Activated naive CD4-positive, alpha-beta T cell treated with anti-CD3 and anti-CD28 coated beads for 36 hours (primary cell): Measurements from ENCODE around the gene CCNB1. TPM values are rescaled to one million over a fixed set of nuclear protein-coding genes. Genes with fewer than 3 reads are reported as not detected.
"Not testable (repeated sequence)": the region's sequence is repeated elsewhere in the genome, so short reads cannot be mapped to it uniquely, and the experiment has no call there.

ENCODE experiments used
- CTCF ChIA-PET: fragments of 350-600 bp; sonication (Branson Sonifier 250); formaldehyde crosslinking; loops from one replicate; lab custom pipeline; 2021; ENCODE audit warnings: antibody characterized with exemption; lab: Charles Lee
- DNase-seq: peaks from one replicate; pipeline ENCODE4 v3.0.0-alpha.2; 2020
- H3K27ac Mint-ChIP-seq: one replicate; pipeline ENCODE4 v1.8.0; 2021; ENCODE audit warnings: mild to moderate bottlenecking, mixed read lengths
- H3K27me3 Mint-ChIP-seq: one replicate; pipeline ENCODE4 v1.8.0; 2021; ENCODE audit warnings: low read depth, mixed read lengths
- H3K36me3 Mint-ChIP-seq: one replicate; pipeline ENCODE4 v1.8.0; 2021; ENCODE audit warnings: low read depth, mixed read lengths
- H3K4me1 Mint-ChIP-seq: one replicate; pipeline ENCODE4 v1.8.0; 2021; ENCODE audit warnings: low read depth, mixed read lengths
- H3K4me3 Mint-ChIP-seq: one replicate; pipeline ENCODE4 v1.8.0; 2021; ENCODE audit warnings: mild to moderate bottlenecking, moderate library complexity, mixed read lengths
- H3K9me3 Mint-ChIP-seq: one replicate; pipeline ENCODE4 v1.8.0; 2021; ENCODE audit warnings: mixed read lengths
- intact Hi-C: fragments of 100-400 bp; cut with micrococcal nuclease; formaldehyde crosslinking; loops from one replicate; pipeline ENCODE4 v1.15.1; 2023
- total RNA-seq, 2 experiments: library from RNA; stranded (reverse); gene quantifications; one replicate each; pipeline ENCODE4 v1.2.3, GENCODE V29; 2021

Gene CCNB1
- total RNA-seq, 2 experiments from 2014 or later: 209 to 211 TPM

DNA sequence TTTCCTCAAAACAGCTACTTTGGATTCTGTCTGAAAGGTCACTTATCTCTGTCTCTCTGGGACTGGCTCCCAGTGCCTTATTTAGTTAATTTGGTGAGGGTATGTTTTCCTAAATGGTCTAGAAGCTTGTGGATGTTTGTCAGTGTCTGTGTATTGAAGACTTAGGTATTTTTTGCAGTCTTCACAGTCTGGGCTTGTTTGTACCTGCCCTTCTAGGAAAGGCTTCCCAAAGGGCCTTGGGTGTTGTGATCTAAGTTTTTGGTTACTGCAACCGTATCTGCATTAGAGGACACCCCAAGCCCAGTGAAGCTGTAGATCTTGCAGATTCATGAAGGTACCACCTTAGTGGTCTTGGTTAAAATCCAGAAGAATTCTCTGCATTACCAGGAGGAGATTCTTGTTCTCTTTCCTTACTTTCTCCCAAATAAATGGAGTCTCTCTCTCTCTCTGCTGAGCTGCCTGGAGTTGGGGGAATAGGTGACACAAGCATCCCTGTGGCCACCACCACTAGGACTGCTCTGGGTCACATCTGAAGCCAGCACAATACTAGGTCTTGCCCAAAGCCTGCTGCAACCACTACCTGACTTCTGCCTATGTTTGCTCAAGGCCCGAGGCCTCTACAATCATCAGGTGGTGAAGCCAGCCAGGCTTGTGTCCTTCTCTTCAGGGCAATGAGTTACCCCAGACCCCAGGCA is 17.8 kb upstream of the CCNB1 start:
- H3K9me3 Mint-ChIP-seq: no peaks in the 10 kb centered on the region
- H3K36me3 Mint-ChIP-seq: no peaks in the 10 kb centered on the region
- no peaks in the 10 kb centered on the region for H3K4me1 Mint-ChIP-seq
- intact Hi-C loops: no loop called here
- CTCF ChIA-PET: no interaction called here
- H3K27ac Mint-ChIP-seq: no peak overlapping the region
- H3K4me3 Mint-ChIP-seq: no peak overlapping the region
- no peaks in the 10 kb centered on the region for H3K27me3 Mint-ChIP-seq
- DNase-seq: no peak

DNA sequence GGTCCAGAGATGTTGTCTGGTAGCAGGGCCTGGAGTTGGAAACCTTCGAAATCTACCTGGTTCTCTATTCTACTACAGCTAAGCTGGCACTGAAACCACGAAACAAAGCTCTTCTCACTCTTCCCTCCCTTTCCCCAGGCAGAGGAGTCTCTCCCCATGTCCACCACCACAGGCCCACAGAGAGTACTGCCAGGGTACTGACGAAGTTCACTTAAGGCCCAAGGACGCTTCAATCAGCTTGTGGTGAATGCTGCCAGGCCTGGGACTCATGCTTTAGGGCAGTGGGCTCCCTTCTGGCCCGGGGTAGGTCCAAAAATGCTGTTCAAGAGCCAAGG is 17.3 kb upstream of the CCNB1 start:
- H3K27me3 Mint-ChIP-seq: no peaks in the 10 kb centered on the region
- DNase-seq: no peak
- CTCF ChIA-PET: no interaction called here
- no peak overlapping the region for H3K27ac Mint-ChIP-seq
- H3K4me1 Mint-ChIP-seq: no peaks in the 10 kb centered on the region
- H3K9me3 Mint-ChIP-seq: no peaks in the 10 kb centered on the region
- H3K36me3 Mint-ChIP-seq: no peaks in the 10 kb centered on the region
- no peak overlapping the region for H3K4me3 Mint-ChIP-seq
- intact Hi-C loops: no loop called here

DNA sequence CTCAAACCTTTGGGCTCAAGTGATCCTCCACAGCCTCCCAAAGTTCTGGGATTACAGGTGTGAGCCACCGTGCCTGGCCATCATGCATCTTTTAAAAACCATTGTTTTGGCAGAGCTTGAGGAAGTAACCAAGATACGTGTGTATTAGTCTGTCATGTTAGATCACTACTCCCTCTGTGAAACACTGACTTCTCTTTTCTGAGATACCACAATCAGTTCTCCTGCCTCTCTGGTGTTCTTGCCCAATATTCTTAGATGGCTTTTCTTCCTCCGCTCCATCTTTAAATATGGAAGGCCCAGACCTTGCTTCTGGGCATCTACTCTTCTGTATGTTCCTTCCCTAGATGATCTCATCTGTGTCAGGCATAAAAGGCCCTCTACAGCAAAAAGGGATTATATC is 14.2 kb upstream of the CCNB1 start:
- no peaks in the 10 kb centered on the region for H3K9me3 Mint-ChIP-seq
- intact Hi-C loops: no loop called here
- no peaks in the 10 kb centered on the region for H3K27me3 Mint-ChIP-seq
- CTCF ChIA-PET: interaction anchor here (0.6 kb wide), 2 partner anchors 106 to 182 kb away, joined by 3 read pairs; no protein-coding TSS in a partner anchor
- no peaks in the 10 kb centered on the region for H3K36me3 Mint-ChIP-seq
- no peak for DNase-seq
- no peak overlapping the region for H3K27ac Mint-ChIP-seq
- no peak overlapping the region for H3K4me3 Mint-ChIP-seq
- H3K4me1 Mint-ChIP-seq: no peaks in the 10 kb centered on the region

DNA sequence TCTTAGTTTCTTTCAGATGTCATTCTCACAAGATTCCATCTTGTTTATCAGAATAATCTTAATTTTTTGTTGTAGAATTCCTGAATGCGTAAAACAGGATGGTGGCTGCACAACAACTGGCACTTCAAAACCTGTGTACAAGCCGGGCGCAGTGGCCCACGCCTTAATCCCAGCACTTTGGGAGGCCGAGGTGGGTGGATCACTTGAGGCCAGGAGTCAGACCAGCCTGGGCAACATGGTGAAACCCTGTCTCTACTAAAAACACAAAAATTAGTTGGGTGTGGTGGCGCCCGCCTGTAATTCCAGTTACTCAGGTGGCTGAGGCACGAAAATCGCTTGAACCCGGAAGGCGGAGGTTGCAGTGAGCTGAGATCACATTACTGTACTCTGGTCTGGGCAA is 10.5 kb upstream of the CCNB1 start:
- intact Hi-C loops: no loop called here
- DNase-seq: no peak
- CTCF ChIA-PET: interaction anchor here (0.6 kb wide), 1 partner anchor 90 kb away, joined by 3 read pairs; no protein-coding TSS in a partner anchor
- H3K27ac Mint-ChIP-seq: no peak overlapping the region
- no peaks in the 10 kb centered on the region for H3K4me1 Mint-ChIP-seq
- no peak overlapping the region for H3K4me3 Mint-ChIP-seq
- H3K27me3 Mint-ChIP-seq: no peaks in the 10 kb centered on the region
- H3K36me3 Mint-ChIP-seq: no peaks in the 10 kb centered on the region
- H3K9me3 Mint-ChIP-seq: no peaks in the 10 kb centered on the region

DNA sequence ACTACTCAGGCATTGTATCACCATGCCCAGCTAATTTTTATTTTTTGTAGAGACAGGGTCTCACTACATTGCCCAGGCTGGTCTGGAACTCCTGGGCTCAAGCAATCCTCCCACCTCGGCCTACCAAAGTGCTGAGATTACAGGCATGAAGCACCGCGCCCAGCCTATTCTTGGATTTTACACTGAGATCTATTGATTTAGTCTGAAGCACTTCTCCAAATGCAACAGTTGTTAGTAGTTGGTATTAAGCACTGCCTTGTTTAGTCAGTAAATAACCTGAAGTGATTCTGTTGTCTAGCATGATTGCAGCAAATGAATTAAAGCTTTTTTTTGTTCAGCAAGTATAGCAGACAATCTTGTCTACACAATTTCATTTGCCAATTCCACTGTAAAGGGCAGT is 8.9 kb upstream of the CCNB1 start:
- H3K27ac Mint-ChIP-seq: no peak overlapping the region
- CTCF ChIA-PET: interaction anchor here (0.6 to 1.6 kb wide), 2 partner anchors 16 to 64 kb away, joined by 3 to 4 read pairs; partner anchors contain the start of gene SLC30A5
- no peaks in the 10 kb centered on the region for H3K27me3 Mint-ChIP-seq
- no peaks in the 10 kb centered on the region for H3K9me3 Mint-ChIP-seq
- no peak for DNase-seq
- H3K4me1 Mint-ChIP-seq: no peaks in the 10 kb centered on the region
- no peaks in the 10 kb centered on the region for H3K36me3 Mint-ChIP-seq
- H3K4me3 Mint-ChIP-seq: no peak overlapping the region
- intact Hi-C loops: no loop called here

DNA sequence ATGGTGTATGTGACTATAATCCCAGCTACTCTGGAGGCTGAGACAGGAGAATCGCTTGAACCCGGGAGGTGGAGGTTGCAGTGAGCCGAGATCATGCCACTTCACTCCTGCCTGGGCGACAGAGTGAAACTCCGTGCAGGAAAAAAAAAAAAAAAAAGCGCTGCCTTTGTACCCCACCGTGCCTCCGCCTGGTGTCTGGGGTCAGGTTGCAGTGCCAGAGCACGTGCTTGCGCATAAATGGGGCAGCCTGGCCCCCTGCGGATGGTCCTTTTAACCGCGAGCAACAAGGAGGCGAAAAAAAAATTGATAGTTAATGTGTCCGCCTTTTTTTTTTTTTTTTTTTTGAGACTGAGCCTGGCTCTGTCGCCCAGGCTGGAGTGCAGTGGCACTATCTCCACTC is 6.3 kb upstream of the CCNB1 start:
- no peaks in the 10 kb centered on the region for H3K4me1 Mint-ChIP-seq
- H3K36me3 Mint-ChIP-seq: no peaks in the 10 kb centered on the region
- CTCF ChIA-PET: interaction anchor here (0.6 kb wide), 1 partner anchor 178 kb away, joined by 3 read pairs; no protein-coding TSS in a partner anchor
- no peak overlapping the region for H3K4me3 Mint-ChIP-seq
- H3K27ac Mint-ChIP-seq: no peak overlapping the region
- H3K9me3 Mint-ChIP-seq: no peaks in the 10 kb centered on the region
- no peak for DNase-seq
- H3K27me3 Mint-ChIP-seq: no peaks in the 10 kb centered on the region
- intact Hi-C loops: no loop called here

DNA sequence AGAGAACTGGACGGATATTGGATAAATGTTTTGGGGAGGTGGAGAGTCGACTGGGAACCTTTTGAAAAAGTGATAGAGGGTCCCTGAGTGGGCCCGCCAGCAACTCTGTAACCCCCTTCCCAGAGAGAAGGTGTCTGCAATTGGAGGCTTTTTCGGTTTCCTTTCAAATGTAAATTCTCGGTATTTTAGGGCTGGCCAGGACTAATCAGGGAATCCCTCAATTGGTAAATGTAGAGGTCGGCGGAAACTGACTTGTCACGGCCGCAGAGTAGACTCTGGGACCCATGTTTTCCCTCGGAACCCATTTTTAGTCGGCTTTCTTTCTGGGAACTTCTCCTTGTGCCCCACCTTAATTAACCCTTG is 524 bp downstream of the CCNB1 start:
- peak; percentile 10 for DNase-seq
- H3K27ac Mint-ChIP-seq: peak overlapping the region; percentile 87
- H3K36me3 Mint-ChIP-seq: peaks cover 37% of the 10 kb centered on the region
- peak overlapping the region; percentile 95 for H3K4me3 Mint-ChIP-seq
- H3K4me1 Mint-ChIP-seq: peaks cover 20% of the 10 kb centered on the region
- H3K27me3 Mint-ChIP-seq: no peaks in the 10 kb centered on the region
- no peaks in the 10 kb centered on the region for H3K9me3 Mint-ChIP-seq
- CTCF ChIA-PET: interaction anchor here (0.7 to 1.0 kb wide), 2 partner anchors 17 to 950 kb away, joined by 3 to 4 read pairs; no protein-coding TSS in a partner anchor
- intact Hi-C loops: loop anchor here (1.0 to 2.0 kb wide), 7 partner anchors 22 to 202 kb away; partner anchors contain the start of genes AK6, CDK7, CENPH and RAD17

DNA sequence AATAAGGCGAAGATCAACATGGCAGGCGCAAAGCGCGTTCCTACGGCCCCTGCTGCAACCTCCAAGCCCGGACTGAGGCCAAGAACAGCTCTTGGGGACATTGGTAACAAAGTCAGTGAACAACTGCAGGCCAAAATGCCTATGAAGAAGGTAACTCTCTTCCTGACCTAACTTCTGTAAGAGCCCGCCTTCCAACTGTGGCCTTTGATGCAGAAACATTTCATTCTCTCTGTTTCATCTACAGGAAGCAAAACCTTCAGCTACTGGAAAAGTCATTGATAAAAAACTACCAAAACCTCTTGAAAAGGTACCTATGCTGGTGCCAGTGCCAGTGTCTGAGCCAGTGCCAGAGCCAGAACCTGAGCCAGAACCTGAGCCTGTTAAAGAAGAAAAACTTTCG is 979 bp downstream of the CCNB1 start:
- H3K9me3 Mint-ChIP-seq: no peaks in the 10 kb centered on the region
- intact Hi-C loops: loop anchor here (1.0 to 2.0 kb wide), 7 partner anchors 21 to 201 kb away; partner anchors contain the start of genes AK6, CDK7, CENPH and RAD17
- no peaks in the 10 kb centered on the region for H3K27me3 Mint-ChIP-seq
- CTCF ChIA-PET: interaction anchor here (0.7 kb wide), 1 partner anchor 951 kb away, joined by 3 read pairs; no protein-coding TSS in a partner anchor
- peak overlapping the region; percentile 95 for H3K4me3 Mint-ChIP-seq
- H3K36me3 Mint-ChIP-seq: peaks cover 41% of the 10 kb centered on the region
- peak overlapping the region; percentile 87 for H3K27ac Mint-ChIP-seq
- no peak for DNase-seq
- peaks cover 20% of the 10 kb centered on the region for H3K4me1 Mint-ChIP-seq

DNA sequence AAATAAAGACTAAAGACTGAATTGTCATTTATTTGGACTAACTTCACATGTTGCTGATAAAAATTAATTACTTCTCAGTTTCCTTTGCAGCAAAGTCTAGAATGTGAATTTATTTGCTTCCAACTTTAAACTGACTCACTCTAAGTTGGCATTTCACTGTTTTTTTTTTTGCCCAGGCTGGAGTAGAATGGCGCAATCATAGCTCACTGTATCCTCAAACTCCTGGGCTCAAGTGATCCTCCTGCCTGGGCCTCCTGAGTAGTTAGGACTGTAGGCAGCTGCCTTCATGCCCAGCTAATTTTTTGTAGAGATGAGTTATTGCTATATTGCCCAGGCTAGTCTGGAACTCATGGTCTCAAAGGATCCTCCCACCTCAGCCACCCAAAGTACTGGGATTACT is 3.5 kb downstream of the CCNB1 start:
- Mint-ChIP-seq H3K27ac (no peak overlapping the region), H3K9me3 (no peaks in the 10 kb centered on the region), H3K4me1 (peaks cover 20% of the 10 kb centered on the region), H3K36me3 (peaks cover 63% of the 10 kb centered on the region), H3K4me3 (no peak overlapping the region), H3K27me3 (no peaks in the 10 kb centered on the region)
- intact Hi-C loops: no loop called here
- DNase-seq: no peak
- CTCF ChIA-PET: no interaction called here

DNA sequence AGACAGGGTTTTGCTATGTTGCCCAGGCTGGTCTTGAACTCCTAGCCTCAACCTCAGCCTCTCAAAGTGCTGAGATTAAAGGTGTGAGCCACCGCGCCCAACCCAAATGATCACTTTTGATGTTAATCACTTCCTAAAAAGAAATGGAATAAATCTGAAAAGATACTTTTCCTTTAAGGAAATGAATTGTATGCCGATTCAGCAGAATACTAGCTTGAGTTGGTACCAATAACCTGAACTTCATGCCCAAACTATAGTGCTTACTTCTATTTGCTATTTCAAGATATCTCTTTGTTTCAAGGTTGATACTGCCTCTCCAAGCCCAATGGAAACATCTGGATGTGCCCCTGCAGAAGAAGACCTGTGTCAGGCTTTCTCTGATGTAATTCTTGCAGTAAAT is 4.0 kb downstream of the CCNB1 start:
- Mint-ChIP-seq H3K27ac (no peak overlapping the region), H3K36me3 (peaks cover 65% of the 10 kb centered on the region), H3K4me1 (peaks cover 17% of the 10 kb centered on the region), H3K27me3 (no peaks in the 10 kb centered on the region), H3K4me3 (no peak overlapping the region), H3K9me3 (no peaks in the 10 kb centered on the region)
- intact Hi-C loops: no loop called here
- CTCF ChIA-PET: no interaction called here
- no peak for DNase-seq

DNA sequence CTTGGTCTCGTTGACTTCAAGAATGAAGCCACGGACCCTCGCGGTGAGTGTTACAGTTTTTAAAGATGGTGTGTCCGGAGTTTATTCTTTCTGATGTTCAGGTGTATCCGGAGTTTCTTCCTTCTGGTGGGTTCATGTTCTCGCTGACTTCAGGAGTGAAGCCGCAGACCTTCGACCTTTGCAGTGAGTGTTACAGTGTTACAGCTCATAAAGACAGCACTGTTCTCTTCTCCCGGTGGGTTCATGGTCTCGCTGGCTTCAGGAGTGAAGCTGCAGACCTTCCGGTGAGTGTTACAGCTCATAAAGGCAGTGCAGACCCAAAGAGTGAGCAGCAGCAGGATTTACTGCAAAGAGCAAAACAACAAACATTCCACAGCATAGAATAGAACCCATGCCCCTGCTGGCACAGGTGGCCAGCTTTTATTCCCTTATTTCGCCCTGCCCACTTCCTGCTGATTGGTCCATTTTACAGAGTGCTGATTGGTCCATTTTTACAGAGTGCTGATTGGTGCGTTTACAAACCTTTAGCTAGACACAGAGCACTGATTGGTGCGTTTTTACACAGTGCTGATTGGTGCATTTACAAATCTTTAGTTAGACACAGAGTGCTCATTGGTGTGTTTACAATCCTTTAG is 14.8 kb downstream of the CCNB1 start:
- intact Hi-C loops, H3K36me3 Mint-ChIP-seq, H3K4me3 Mint-ChIP-seq, H3K9me3 Mint-ChIP-seq, H3K27me3 Mint-ChIP-seq, H3K4me1 Mint-ChIP-seq, H3K27ac Mint-ChIP-seq, DNase-seq: not testable (repeated sequence)
- CTCF ChIA-PET: interaction anchor here (0.6 kb wide), 1 partner anchor 89 kb away, joined by 3 read pairs; no protein-coding TSS in a partner anchor

DNA sequence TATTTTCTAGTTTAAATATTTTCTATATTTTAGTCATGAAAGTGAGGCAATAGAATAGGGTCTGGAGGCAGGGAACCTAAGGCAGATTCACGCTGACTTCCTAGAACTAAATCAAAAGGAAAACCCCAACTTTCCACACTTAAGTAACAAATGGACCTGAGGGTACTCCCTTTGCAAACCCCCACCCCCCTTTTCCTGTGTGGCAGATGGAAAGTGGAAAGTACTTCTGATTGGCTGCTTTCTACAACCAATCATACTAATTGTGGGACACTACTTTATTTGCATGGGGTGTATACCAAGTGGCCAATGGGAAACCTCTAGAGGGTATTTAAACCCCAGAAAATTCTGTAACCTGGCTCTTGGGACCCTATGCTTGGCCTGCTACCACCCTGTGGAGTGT is 17.7 kb downstream of the CCNB1 start:
- Mint-ChIP-seq H3K36me3 (no peaks in the 10 kb centered on the region), H3K4me1 (peaks cover 7% of the 10 kb centered on the region), H3K9me3 (no peaks in the 10 kb centered on the region), H3K27ac (no peak overlapping the region), H3K4me3 (no peak overlapping the region), H3K27me3 (no peaks in the 10 kb centered on the region)
- CTCF ChIA-PET: interaction anchor here (0.6 to 0.8 kb wide), 2 partner anchors 10 to 18 kb away, joined by 3 to 4 read pairs; partner anchors contain the start of gene CCNB1
- no peak for DNase-seq
- intact Hi-C loops: no loop called here
